ENCODE data around the gene ACTRT2.

GRCh38 chr1:3015744-3016143 is 5.5 kb upstream of the ACTRT2 start:
- TF ChIP-seq CTCF (conservative IDR thresholded peaks at IDR 0.05; ENCODE audit: low read depth in 2 of 2): no peak
- TF ChIP-seq EZH2phosphoT487 (IDR thresholded peaks at IDR 0.05; ENCODE audit: unreplicated experiment): no peak
- no peak for TF ChIP-seq EZH2 (IDR thresholded peaks at IDR 0.05; ENCODE audit: low read depth, unreplicated experiment)
- no peak for TF ChIP-seq NANOG (IDR thresholded peaks at IDR 0.05; ENCODE audit: borderline replicate concordance)
- no peak for TF ChIP-seq ZNF331 (CRISPR knock-in tag; IDR thresholded peaks at IDR 0.05; ENCODE audit: low read depth)
- TF ChIP-seq REST (IDR thresholded peaks at IDR 0.05; ENCODE audit: unreplicated experiment): no peak
- TF ChIP-seq POLR2AphosphoS5 (IDR thresholded peaks at IDR 0.05; ENCODE audit: low read depth): no peak
- TF ChIP-seq ETS1 (IDR thresholded peaks at IDR 0.05): no peak
- no peak for TF ChIP-seq JUNB (IDR thresholded peaks at IDR 0.05; ENCODE audit: unreplicated experiment)
- TF ChIP-seq ZNF114 (CRISPR knock-in tag; IDR thresholded peaks at IDR 0.05): no peak
- no peak for TF ChIP-seq ZNF462 (CRISPR knock-in tag; IDR thresholded peaks at IDR 0.05)

Measured in GM23338 (cell line).